HepG2 (cell line): ENCODE measurements around the gene KBTBD3.

Experiments
- ATF1 ChIP-seq: IDR thresholded peaks from 2 replicates; pipeline ENCODE4 v1.6.1; 2016; ENCODE audit warnings: mild to moderate bottlenecking, control low read depth
- HIVEP1 ChIP-seq: sonication (generic); formaldehyde crosslinking; IDR thresholded peaks from 2 replicates; pipeline ENCODE4 v1.4.0; 2020; ENCODE audit warnings: mild to moderate bottlenecking, missing genetic modification reagents
- ISX ChIP-seq: sonication (generic); formaldehyde crosslinking; conservative IDR thresholded peaks from 2 replicates; pipeline ENCODE4 v1.5.0; 2020; ENCODE audit warnings: missing genetic modification reagents
- NR1H2 ChIP-seq: sonication (generic); formaldehyde crosslinking; IDR thresholded peaks from 2 replicates; pipeline ENCODE4 v1.8.1; 2022; ENCODE audit warnings: low read depth, missing genetic modification reagents, borderline replicate concordance
- PHF8 ChIP-seq: sonication (generic); formaldehyde crosslinking; IDR thresholded peaks from 2 replicates; pipeline ENCODE4 v1.5.0; 2020; ENCODE audit warnings: missing genetic modification reagents
- POLR2AphosphoS5 ChIP-seq: IDR thresholded peaks from 2 replicates; pipeline ENCODE4 v1.6.1; 2012; ENCODE audit warnings: low read depth, low read length
- SIN3B ChIP-seq: fragments of 150-350 bp; IDR thresholded peaks from 2 replicates; pipeline ENCODE4 v1.6.1; 2014; ENCODE audit warnings: low read length
- SOX5 ChIP-seq: IDR thresholded peaks from 2 replicates; pipeline ENCODE4 v1.6.1; 2016; ENCODE audit warnings: borderline replicate concordance
- TAF1 ChIP-seq: sonication (generic); formaldehyde crosslinking; IDR thresholded peaks from 2 replicates; pipeline ENCODE4 v1.4.0; 2020; ENCODE audit warnings: missing genetic modification reagents
- TOPORS ChIP-seq: sonication (generic); formaldehyde crosslinking; IDR thresholded peaks from 2 replicates; pipeline ENCODE4 v1.8.0; 2023; ENCODE audit warnings: mild to moderate bottlenecking, missing genetic modification reagents
- ZNF274 ChIP-seq: sonication (generic); formaldehyde crosslinking; IDR thresholded peaks from 2 replicates; pipeline ENCODE4 v1.5.1; 2020; ENCODE audit warnings: mild to moderate bottlenecking, missing genetic modification reagents
- ZNF292 ChIP-seq: sonication (generic); formaldehyde crosslinking; IDR thresholded peaks from 2 replicates; pipeline ENCODE4 v1.8.1; 2022; ENCODE audit warnings: mild to moderate bottlenecking, low read depth, missing genetic modification reagents, borderline replicate concordance
- ZNF720 ChIP-seq: sonication (generic); formaldehyde crosslinking; IDR thresholded peaks from 2 replicates; pipeline ENCODE4 v1.4.0; 2020; ENCODE audit warnings: missing genetic modification reagents
- ZNF83 ChIP-seq: sonication (generic); formaldehyde crosslinking; IDR thresholded peaks from 2 replicates; pipeline ENCODE4 v1.4.0; 2020; ENCODE audit warnings: missing genetic modification reagents, mild to moderate bottlenecking, borderline replicate concordance

- TF ChIP-seq TOPORS (CRISPR knock-in tag) (no peak), POLR2AphosphoS5 (no peak), ISX (no peak), ZNF720 (CRISPR knock-in tag) (no peak), SIN3B (no peak), HIVEP1 (CRISPR knock-in tag) (no peak), NR1H2 (CRISPR knock-in tag) (no peak), SOX5 (CRISPR knock-in tag) (no peak), ATF1 (no peak), TAF1 (CRISPR knock-in tag) (no peak), ZNF83 (no peak), ZNF274 (CRISPR knock-in tag) (no peak), ZNF292 (CRISPR knock-in tag) (no peak), PHF8 (CRISPR knock-in tag) (no peak)
Observed at GRCh38 chr11:106070606-106071005, 6.5 kb downstream of the KBTBD3 start.
